Neural cell (in vitro differentiated cells): ENCODE data around the gene PIGQ.
A peak's percentile ranks its signal among the peaks of the same experiment; 100 is the strongest.

Source experiments
- CTCF ChIP-seq: fragments of 450-650 bp; IDR thresholded peaks from 2 replicates; pipeline ENCODE4 v1.5.1; 2014; ENCODE audit warnings: antibody characterized with exemption, mild to moderate bottlenecking, moderate library complexity; ENCODE audit not compliant: poor library complexity, severe bottlenecking
- POLR2AphosphoS5 ChIP-seq: IDR thresholded peaks from 2 replicates; pipeline ENCODE4 v1.6.1; 2012
- RAD21 ChIP-seq: fragments of 450-650 bp; conservative IDR thresholded peaks from 2 replicates; pipeline ENCODE4 v1.6.1; 2014; ENCODE audit warnings: antibody characterized with exemption, mild to moderate bottlenecking, moderate library complexity

GRCh38 chr16:590188-590814 is 20.5 kb downstream of the PIGQ start:
- TF ChIP-seq CTCF: peak; percentile 17
- TF ChIP-seq RAD21: no peak
- no peak for TF ChIP-seq POLR2AphosphoS5
